Caco-2 (cell line): Measurements from ENCODE around the gene PCDHGA6. TPM values are rescaled to one million over a fixed set of nuclear protein-coding genes. Genes with fewer than 3 reads are reported as not detected.
"Not testable (repeated sequence)": the region's sequence is repeated elsewhere in the genome, so short reads cannot be mapped to it uniquely, and the experiment has no call there.

Experiments
- BruUV-seq: library from RNA; stranded (reverse); fragments of 400-500 nt; replicated peaks from 2 replicates; lab custom pipeline; 2021; lab: Mats Ljungman, UMichigan
- CTCF ChIA-PET: fragments of 300-600 bp; sonication (Branson Sonifier 250); formaldehyde crosslinking; loops from one replicate; lab custom pipeline; 2022; ENCODE audit warnings: antibody characterized with exemption; lab: Charles Lee
- POLR2A ChIA-PET: fragments of 300-600 bp; sonication (Branson Sonifier 250); formaldehyde crosslinking; loops from one replicate; lab custom pipeline; 2022; ENCODE audit warnings: antibody characterized with exemption; lab: Charles Lee
- DNase-seq, 2 experiments: peaks; one replicate each; pipeline versions ENCODE4 v3.0.0 to v3.0.0-alpha.2; 2020 to 2022
- H3K27me3 ChIP-seq: replicated peaks from 2 replicates; pipeline ENCODE4 v1.6.0; 2011; ENCODE audit warnings: low read length; ENCODE audit not compliant: control insufficient read depth, insufficient read depth
- H3K36me3 ChIP-seq: 2 replicates; pipeline ENCODE4 v1.5.1; 2011; ENCODE audit warnings: low read length; ENCODE audit not compliant: control insufficient read depth, insufficient read depth
- H3K4me1 ChIP-seq: fragments of 250-450 bp; sonication (Bioruptor Pico); 2 replicates; pipeline ENCODE4 v1.5.1; 2020; ENCODE audit warnings: mild to moderate bottlenecking
- H3K4me3 ChIP-seq: 2 replicates; pipeline ENCODE4 v1.5.1; 2011; ENCODE audit warnings: low read depth, mild to moderate bottlenecking, control low read depth, low read length
- H3K9me3 ChIP-seq: fragments of 250-450 bp; sonication (Bioruptor Pico); 2 replicates; pipeline ENCODE4 v1.5.1; 2020; ENCODE audit warnings: mild to moderate bottlenecking, moderate library complexity
- H3K27ac Mint-ChIP-seq: one replicate; pipeline ENCODE4 v1.8.0; 2022; ENCODE audit warnings: mixed read lengths; ENCODE audit not compliant: unreplicated experiment
- H3K27me3 Mint-ChIP-seq: one replicate; pipeline ENCODE4 v1.8.0; 2022; ENCODE audit warnings: mixed read lengths; ENCODE audit not compliant: insufficient read depth, unreplicated experiment
- H3K36me3 Mint-ChIP-seq: one replicate; pipeline ENCODE4 v1.8.0; 2022; ENCODE audit warnings: mild to moderate bottlenecking, mixed read lengths; ENCODE audit not compliant: insufficient read depth, unreplicated experiment
- H3K4me1 Mint-ChIP-seq: one replicate; pipeline ENCODE4 v1.8.0; 2022; ENCODE audit warnings: low read depth, mixed read lengths; ENCODE audit not compliant: unreplicated experiment
- H3K4me3 Mint-ChIP-seq: one replicate; pipeline ENCODE4 v1.8.0; 2022; ENCODE audit warnings: mild to moderate bottlenecking, moderate library complexity, mixed read lengths; ENCODE audit not compliant: unreplicated experiment
- H3K9me3 Mint-ChIP-seq: one replicate; pipeline ENCODE4 v1.8.0; 2022; ENCODE audit warnings: mixed read lengths; ENCODE audit not compliant: unreplicated experiment
- CTCF ChIP-seq, 2 experiments: fragments of 200-600 bp in 1 of 2; IDR thresholded peaks; 1 replicate in 1 of 2; 2 replicates in 1 of 2; pipeline versions ENCODE4 v1.5.1 to v1.8.0; 2011 to 2022; ENCODE audit warnings: antibody characterized with exemption in 1 of 2, control low read depth in 1 of 2, inconsistent platforms in 1 of 2, low read depth in 1 of 2, low read length in 1 of 2, mild to moderate bottlenecking in 1 of 2, moderate library complexity in 1 of 2; ENCODE audit not compliant: insufficient read depth in 1 of 2, severe bottlenecking in 1 of 2, unreplicated experiment in 1 of 2
- intact Hi-C: fragments of 100-400 bp; cut with micrococcal nuclease; formaldehyde crosslinking; loops from one replicate; pipeline ENCODE4 v1.10.0; 2022; ENCODE audit not compliant: unreplicated experiment
- total RNA-seq: library from RNA; stranded (reverse); gene quantifications from 2 replicates; pipeline ENCODE4 v1.2.3, GENCODE V29; 2022

Gene PCDHGA6
- total RNA-seq, 1 experiment from 2014 or later, result 0.79 TPM

- no peaks in the 10 kb centered on the region for H3K27me3 Mint-ChIP-seq
- Histone ChIP-seq H3K9me3 (no peaks in the 10 kb centered on the region; the same call in 1 of the 2 replicates), H3K4me3 (no peak overlapping the region), H3K36me3 (no peaks in the 10 kb centered on the region), H3K27me3 (no peaks in the 10 kb centered on the region), H3K4me1 (no peaks in the 10 kb centered on the region)
- ChIA-PET CTCF (interaction anchor here (0.8 kb wide), 1 partner anchor 192 kb away, joined by 3 read pairs; no protein-coding TSS in a partner anchor), POLR2A (no interaction called here)
- no peaks in the 10 kb centered on the region for H3K4me1 Mint-ChIP-seq
- intact Hi-C loops, result no loop called here
- BruUV-seq, result no TSS peak
- no peak overlapping the region for H3K4me3 Mint-ChIP-seq
- DNase-seq, result no peak
- no peaks in the 10 kb centered on the region for H3K36me3 Mint-ChIP-seq
- no peak overlapping the region for H3K27ac Mint-ChIP-seq
- TF ChIP-seq CTCF (IDR thresholded peaks at IDR 0.05; ENCODE audit: insufficient read depth in 1 of 2, low read depth in 1 of 2, low read length in 1 of 2, severe bottlenecking in 1 of 2, unreplicated experiment in 1 of 2), result no peak
- H3K9me3 Mint-ChIP-seq, result no peaks in the 10 kb centered on the region
These were observed 1.9 kb upstream of the PCDHGA6 start for GRCh38 chr5:141371572-141372475.

- Mint-ChIP-seq H3K27ac (no peak overlapping the region), H3K4me3 (no peak overlapping the region), H3K36me3 (no peaks in the 10 kb centered on the region), H3K9me3 (no peaks in the 10 kb centered on the region), H3K4me1 (no peaks in the 10 kb centered on the region), H3K27me3 (no peaks in the 10 kb centered on the region)
- BruUV-seq, result no TSS peak
- H3K36me3 ChIP-seq, result no peaks in the 10 kb centered on the region
- H3K27me3 ChIP-seq, result no peaks in the 10 kb centered on the region
- H3K9me3 ChIP-seq, result no peaks in the 10 kb centered on the region; the same call in 1 of the 2 replicates
- ChIA-PET CTCF (no interaction called here), POLR2A (no interaction called here)
- H3K4me1 ChIP-seq, result no peaks in the 10 kb centered on the region
- H3K4me3 ChIP-seq, result no peak overlapping the region
- TF ChIP-seq CTCF (IDR thresholded peaks at IDR 0.05; ENCODE audit: insufficient read depth in 1 of 2, low read depth in 1 of 2, low read length in 1 of 2, severe bottlenecking in 1 of 2, unreplicated experiment in 1 of 2), result no peak
- DNase-seq, result no peak
- intact Hi-C loops, result no loop called here
These were observed 936 bp downstream of the PCDHGA6 start for GRCh38 chr5:141374627-141375026.

GRCh38 chr5:141375444-141376155, 1.9 kb downstream of the PCDHGA6 start:
- intact Hi-C loops, result not testable (repeated sequence)

More at GRCh38 chr5:141375444-141376155, 1.9 kb downstream of the PCDHGA6 start:
- H3K36me3 Mint-ChIP-seq, POLR2A ChIA-PET, H3K27me3 ChIP-seq, H3K9me3 ChIP-seq, H3K27me3 Mint-ChIP-seq, H3K9me3 Mint-ChIP-seq, DNase-seq, BruUV-seq, H3K4me3 ChIP-seq, H3K4me1 ChIP-seq, CTCF ChIA-PET, H3K4me1 Mint-ChIP-seq, H3K27ac Mint-ChIP-seq, H3K4me3 Mint-ChIP-seq, H3K36me3 ChIP-seq: not testable (repeated sequence)
